Naive thymus-derived CD4-positive, alpha-beta T cell (primary cell): Measurements from ENCODE around the gene ELK3. TPM values are rescaled to one million over a fixed set of nuclear protein-coding genes. Genes with fewer than 3 reads are reported as not detected.

Experiments
- ATAC-seq: fragments of 150-1000 bp; cut with Tn5 transposase; 2 replicates; pipeline ENCODE4 v1.10.0; 2021; ENCODE audit warnings: mild to moderate bottlenecking, moderate library complexity
- CTCF ChIA-PET: fragments of 350-600 bp; sonication (Branson Sonifier 250); formaldehyde crosslinking; loops from one replicate; lab custom pipeline; 2021; ENCODE audit warnings: antibody characterized with exemption; lab: Charles Lee
- POLR2A ChIA-PET: fragments of 350-600 bp; sonication (Branson Sonifier 250); formaldehyde crosslinking; loops from one replicate; lab custom pipeline; 2021; ENCODE audit warnings: antibody characterized with exemption, inconsistent platforms; lab: Charles Lee
- DNase-seq, 9 donors: peaks; one replicate each; pipeline versions ENCODE4 v3.0.0 to v3.0.0-alpha.2; 2020 to 2022; ENCODE audit warnings: mixed read lengths in 1 of 9
- H3K27ac ChIP-seq: one replicate; pipeline ENCODE4 v1.7.0; 2013; ENCODE audit warnings: mild to moderate bottlenecking, low read depth, low read length, moderate library complexity
- H3K27me3 ChIP-seq, 2 donors: one replicate each; pipeline ENCODE4 v1.7.0; 2013; ENCODE audit warnings: low read length in 2 of 2, mild to moderate bottlenecking in 2 of 2, moderate library complexity in 2 of 2; ENCODE audit not compliant: control insufficient read depth in 2 of 2, insufficient read depth in 2 of 2
- H3K36me3 ChIP-seq, 3 experiments: 1 replicate in 2 of 3; 2 replicates in 1 of 3; pipeline ENCODE4 v1.7.0; 2013; ENCODE audit warnings: low read length in 3 of 3, mild to moderate bottlenecking in 3 of 3, moderate library complexity in 1 of 3; ENCODE audit not compliant: insufficient read depth in 3 of 3, control insufficient read depth in 2 of 3
- H3K4me1 ChIP-seq, 2 donors: one replicate each; pipeline ENCODE4 v1.7.0; 2013; ENCODE audit warnings: low read length in 2 of 2, mild to moderate bottlenecking in 2 of 2, moderate library complexity in 1 of 2; ENCODE audit not compliant: control insufficient read depth in 2 of 2, insufficient read depth in 2 of 2
- H3K4me3 ChIP-seq: 2 replicates; pipeline ENCODE4 v1.7.0; 2013; ENCODE audit warnings: mild to moderate bottlenecking, low read length
- H3K9me3 ChIP-seq, 3 experiments: 1 replicate in 2 of 3; 2 replicates in 1 of 3; pipeline ENCODE4 v1.7.0; 2013; ENCODE audit warnings: low read length in 3 of 3; ENCODE audit not compliant: control insufficient read depth in 2 of 3
- H3K27ac Mint-ChIP-seq, 9 donors: one replicate each; pipeline ENCODE4 v1.8.0; 2020 to 2022; ENCODE audit warnings: mixed read lengths in 9 of 9, mild to moderate bottlenecking in 8 of 9, moderate library complexity in 5 of 9, inconsistent platforms in 2 of 9
- H3K27me3 Mint-ChIP-seq, 5 donors: one replicate each; pipeline ENCODE4 v1.8.0; 2021 to 2022; ENCODE audit warnings: mixed read lengths in 5 of 5, mild to moderate bottlenecking in 1 of 5
- H3K36me3 Mint-ChIP-seq, 5 donors: one replicate each; pipeline ENCODE4 v1.8.0; 2020 to 2022; ENCODE audit warnings: mixed read lengths in 5 of 5, mild to moderate bottlenecking in 3 of 5, inconsistent platforms in 1 of 5
- H3K4me1 Mint-ChIP-seq, 7 donors: one replicate each; pipeline ENCODE4 v1.8.0; 2020 to 2022; ENCODE audit warnings: mixed read lengths in 7 of 7, mild to moderate bottlenecking in 3 of 7, inconsistent platforms in 1 of 7
- H3K4me3 Mint-ChIP-seq, 10 donors: one replicate each; pipeline ENCODE4 v1.8.0; 2020 to 2022; ENCODE audit warnings: mild to moderate bottlenecking in 10 of 10, mixed read lengths in 10 of 10, moderate library complexity in 6 of 10, inconsistent platforms in 2 of 10
- H3K9me3 Mint-ChIP-seq, 11 donors: one replicate each; pipeline ENCODE4 v1.8.0; 2020 to 2022; ENCODE audit warnings: mixed read lengths in 11 of 11, mild to moderate bottlenecking in 4 of 11, inconsistent platforms in 1 of 11, moderate library complexity in 1 of 11
- intact Hi-C, 2 donors: fragments of 100-400 bp; cut with micrococcal nuclease; formaldehyde crosslinking; loops; one replicate each; pipeline ENCODE4 v1.15.1; 2023
- polyA plus RNA-seq, 2 donors: library from polyadenylated mRNA; unstranded; fragments of 300-500 nt; fragmentation: Illumina TruSeq; gene quantifications; one replicate each; pipeline ENCODE4 v1.2.3, GENCODE V29; 2021
- total RNA-seq, 6 experiments: library from RNA in 5 of 6; stranded (reverse) in 5 of 6; gene quantifications; 1 replicate in 5 of 6; 2 replicates in 1 of 6; pipeline ENCODE4 v1.2.3 and lab custom pipeline; 2021 to 2026

ELK3 gene
- total and polyA plus RNA-seq, 7 experiments from 2014 or later: 16.8 to 52.3 (median 29.4) TPM

DNA sequence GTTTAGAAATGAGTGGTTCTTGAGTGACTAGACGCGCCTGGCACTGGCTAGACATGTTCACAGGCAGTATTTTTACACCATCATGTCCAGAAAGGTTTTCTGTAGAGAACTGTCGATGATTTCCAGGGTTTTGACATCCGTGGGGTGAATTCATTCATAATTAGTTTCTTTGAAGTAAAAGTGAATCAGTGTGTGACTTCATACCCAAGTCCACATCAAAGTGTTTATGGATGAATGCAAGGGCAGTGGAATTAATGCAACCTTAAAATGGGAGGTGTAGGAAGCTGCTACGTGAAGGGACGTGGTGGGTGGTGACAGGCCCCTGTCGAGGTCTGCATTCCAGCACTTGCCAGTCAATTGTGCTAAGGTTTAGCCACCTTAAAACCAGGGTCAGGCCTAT lies 38.4 kb upstream of the ELK3 start:
- CTCF ChIA-PET: no interaction called here
- Histone ChIP-seq H3K36me3 (no peaks in the 10 kb centered on the region), H3K9me3 (no peaks in the 10 kb centered on the region), H3K4me3 (no peak overlapping the region), H3K4me1 (no peaks in the 10 kb centered on the region), H3K27me3 (no peaks in the 10 kb centered on the region), H3K27ac (no peak overlapping the region)
- no peaks in the 10 kb centered on the region for H3K36me3 Mint-ChIP-seq
- POLR2A ChIA-PET: no interaction called here
- no peak overlapping the region for H3K4me3 Mint-ChIP-seq
- H3K4me1 Mint-ChIP-seq: peaks cover 0 to 2% (median 0%) of the 10 kb centered on the region in 7 donors
- ATAC-seq: no peak
- H3K9me3 Mint-ChIP-seq: peaks cover 0 to 3% (median 0%) of the 10 kb centered on the region in 11 donors
- intact Hi-C loops: no loop called here
- DNase-seq: no peak
- H3K27ac Mint-ChIP-seq: no peak overlapping the region
- H3K27me3 Mint-ChIP-seq: no peaks in the 10 kb centered on the region

DNA sequence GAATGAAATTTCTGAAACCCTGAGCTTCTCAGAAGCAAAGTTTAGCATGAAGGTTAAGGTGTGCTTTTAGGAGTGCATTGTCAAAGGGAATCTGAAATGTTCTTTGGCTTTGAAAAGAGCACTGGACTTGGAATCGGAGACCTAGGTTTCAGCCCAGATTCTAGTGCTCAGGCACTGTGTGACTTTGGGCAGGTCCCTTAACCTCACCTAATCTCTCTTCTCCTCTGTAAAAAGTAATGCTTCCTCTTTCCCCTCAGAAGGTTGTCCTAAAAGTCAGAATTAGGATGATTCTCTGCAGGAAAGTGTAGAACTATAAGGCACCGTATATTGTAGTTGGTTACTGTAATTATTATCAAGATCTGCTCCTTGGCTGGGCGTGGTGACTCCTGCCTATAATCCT lies 38.0 kb upstream of the ELK3 start:
- Mint-ChIP-seq H3K36me3 (no peaks in the 10 kb centered on the region), H3K9me3 (peaks cover 0 to 3% (median 0%) of the 10 kb centered on the region in 11 donors), H3K4me3 (no peak overlapping the region), H3K27me3 (no peaks in the 10 kb centered on the region), H3K27ac (no peak overlapping the region), H3K4me1 (peaks cover 0 to 2% (median 0%) of the 10 kb centered on the region in 7 donors)
- Histone ChIP-seq H3K36me3 (no peaks in the 10 kb centered on the region), H3K4me3 (no peak overlapping the region), H3K9me3 (no peaks in the 10 kb centered on the region), H3K27ac (no peak overlapping the region), H3K27me3 (no peaks in the 10 kb centered on the region), H3K4me1 (no peaks in the 10 kb centered on the region)
- no peak for DNase-seq
- ATAC-seq: no peak
- CTCF ChIA-PET: no interaction called here
- POLR2A ChIA-PET: no interaction called here
- intact Hi-C loops: no loop called here

DNA sequence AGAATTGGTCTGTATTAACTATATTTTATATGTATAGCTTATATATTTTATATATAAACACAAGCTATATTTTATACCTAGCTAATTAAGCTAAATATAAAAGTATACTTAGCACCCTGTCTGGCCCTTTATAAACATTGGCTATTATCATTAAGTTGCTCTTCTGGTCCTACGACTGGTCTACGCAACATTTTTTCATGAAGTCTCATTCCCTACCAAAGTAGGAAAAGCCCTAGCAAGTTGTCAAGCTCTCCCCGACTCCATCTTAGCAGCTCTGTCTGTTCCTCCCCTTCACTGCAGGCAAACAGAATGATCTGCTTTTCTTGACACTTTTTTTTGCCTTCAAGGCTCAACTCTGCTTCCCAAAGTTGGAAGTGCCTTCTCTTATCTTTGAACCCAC lies 36.7 kb upstream of the ELK3 start:
- Histone ChIP-seq H3K27ac (no peak overlapping the region), H3K36me3 (no peaks in the 10 kb centered on the region), H3K9me3 (no peaks in the 10 kb centered on the region), H3K4me1 (no peaks in the 10 kb centered on the region), H3K4me3 (no peak overlapping the region), H3K27me3 (no peaks in the 10 kb centered on the region)
- no peak for DNase-seq
- Mint-ChIP-seq H3K4me1 (peaks cover 0 to 2% (median 0%) of the 10 kb centered on the region in 7 donors), H3K27me3 (no peaks in the 10 kb centered on the region), H3K36me3 (no peaks in the 10 kb centered on the region), H3K4me3 (no peak overlapping the region), H3K27ac (no peak overlapping the region), H3K9me3 (peaks cover 0 to 6% (median 0%) of the 10 kb centered on the region in 11 donors)
- ATAC-seq: no peak
- CTCF ChIA-PET: no interaction called here
- POLR2A ChIA-PET: interaction anchor here (0.6 to 1.3 kb wide), 3 partner anchors 22 to 99 kb away, joined by 3 read pairs; no protein-coding TSS in a partner anchor
- intact Hi-C loops: no loop called here

DNA sequence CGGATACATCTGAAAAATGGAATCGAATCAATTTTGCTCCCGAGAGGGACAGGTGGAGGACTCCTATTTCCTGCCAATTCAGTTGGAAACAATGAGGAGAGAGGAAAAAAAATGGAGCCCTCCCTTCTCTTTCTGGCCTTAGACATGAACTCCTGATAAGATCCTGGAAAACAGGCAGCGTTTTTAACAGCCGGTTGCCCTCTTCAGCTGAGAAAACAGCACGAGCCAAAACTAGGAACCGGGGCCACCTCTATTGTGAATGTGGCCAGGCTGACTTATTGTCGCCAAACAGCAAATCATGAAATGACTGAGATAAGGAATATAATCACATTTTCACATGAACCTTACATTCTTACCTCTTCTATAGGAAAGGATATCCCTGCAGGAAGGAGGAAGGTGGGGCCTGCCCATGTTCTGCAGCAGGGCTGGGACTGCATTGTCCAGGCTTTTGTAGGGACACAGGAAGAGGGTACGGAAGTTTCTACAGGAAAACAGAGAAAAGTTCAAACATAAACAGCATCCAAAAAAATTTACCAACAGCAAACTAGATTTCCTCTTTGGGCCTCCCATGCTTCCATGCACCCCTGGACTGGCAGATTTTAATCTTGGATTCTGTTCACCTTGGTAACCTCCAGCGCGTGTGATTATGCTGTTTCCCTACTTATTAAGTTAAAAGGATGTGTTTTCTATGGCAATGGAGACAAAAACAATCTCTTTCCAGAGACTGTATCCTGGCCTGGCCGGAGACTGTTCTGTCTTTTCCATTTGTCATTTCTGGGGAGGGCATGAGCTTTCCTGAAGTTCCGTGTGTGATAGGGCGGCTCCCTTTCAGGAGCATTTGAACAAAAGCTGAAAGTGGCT lies 29.0 kb upstream of the ELK3 start:
- intact Hi-C loops: no loop called here
- POLR2A ChIA-PET: interaction anchor here (1.0 kb wide), 1 partner anchor 17 kb away, joined by 4 read pairs; no protein-coding TSS in a partner anchor

DNA sequence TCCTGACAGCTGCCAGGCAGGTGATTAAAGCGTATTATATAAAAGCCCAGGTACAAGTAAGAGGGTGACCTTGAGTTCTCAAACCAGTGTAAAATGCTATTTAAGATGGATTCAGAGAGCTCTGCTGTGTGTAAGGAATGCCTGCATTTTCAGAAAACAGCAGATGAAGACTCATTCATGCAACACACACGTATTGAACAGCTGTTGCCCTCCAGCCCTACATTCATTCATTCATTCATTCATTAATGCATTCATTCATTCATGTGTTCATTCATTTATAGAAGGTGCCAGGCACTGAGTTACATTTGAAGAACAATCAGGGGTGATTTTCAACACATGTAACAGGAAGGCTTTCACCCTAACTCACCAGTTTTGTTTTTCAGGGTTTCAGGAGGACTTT lies 27.4 kb upstream of the ELK3 start:
- H3K4me3 ChIP-seq: no peak overlapping the region
- H3K4me3 Mint-ChIP-seq: no peak overlapping the region
- intact Hi-C loops: no loop called here
- ChIA-PET CTCF (no interaction called here), POLR2A (no interaction called here)
- no peaks in the 10 kb centered on the region for H3K27me3 Mint-ChIP-seq
- DNase-seq (no peak), ATAC-seq (no peak)
- no peaks in the 10 kb centered on the region for H3K4me1 ChIP-seq
- H3K36me3 ChIP-seq: no peaks in the 10 kb centered on the region
- H3K36me3 Mint-ChIP-seq: peaks cover 0 to 3% (median 0%) of the 10 kb centered on the region in 5 donors
- peaks cover 0 to 5% (median 0%) of the 10 kb centered on the region in 11 donors for H3K9me3 Mint-ChIP-seq
- H3K27ac ChIP-seq: no peak overlapping the region
- no peaks in the 10 kb centered on the region for H3K9me3 ChIP-seq
- H3K27ac Mint-ChIP-seq: peak overlapping the region in 1 of 9 donors; percentile 55
- H3K27me3 ChIP-seq: peaks cover 0 to under 1% of the 10 kb centered on the region in 2 donors
- H3K4me1 Mint-ChIP-seq: peaks cover 0 to 3% (median 0%) of the 10 kb centered on the region in 7 donors

More for the DNA sequence above, 29.0 kb upstream of the ELK3 start:
- no peak overlapping the region for H3K4me3 Mint-ChIP-seq
- H3K27ac Mint-ChIP-seq: no peak overlapping the region
- no peaks in the 10 kb centered on the region for H3K27me3 Mint-ChIP-seq
- DNase-seq: no peak
- ATAC-seq: no peak
- H3K4me1 Mint-ChIP-seq: peaks cover 0 to 3% (median 0%) of the 10 kb centered on the region in 7 donors
- Histone ChIP-seq H3K27ac (no peak overlapping the region), H3K9me3 (no peaks in the 10 kb centered on the region), H3K27me3 (no peaks in the 10 kb centered on the region), H3K4me3 (no peak overlapping the region), H3K36me3 (no peaks in the 10 kb centered on the region), H3K4me1 (no peaks in the 10 kb centered on the region)
- CTCF ChIA-PET: interaction anchor here (0.6 kb wide), 1 partner anchor 14 kb away, joined by 3 read pairs; no protein-coding TSS in a partner anchor
- H3K36me3 Mint-ChIP-seq: peaks cover 0 to 3% (median 0%) of the 10 kb centered on the region in 5 donors
- peaks cover 0 to 5% (median 0%) of the 10 kb centered on the region in 11 donors for H3K9me3 Mint-ChIP-seq

DNA sequence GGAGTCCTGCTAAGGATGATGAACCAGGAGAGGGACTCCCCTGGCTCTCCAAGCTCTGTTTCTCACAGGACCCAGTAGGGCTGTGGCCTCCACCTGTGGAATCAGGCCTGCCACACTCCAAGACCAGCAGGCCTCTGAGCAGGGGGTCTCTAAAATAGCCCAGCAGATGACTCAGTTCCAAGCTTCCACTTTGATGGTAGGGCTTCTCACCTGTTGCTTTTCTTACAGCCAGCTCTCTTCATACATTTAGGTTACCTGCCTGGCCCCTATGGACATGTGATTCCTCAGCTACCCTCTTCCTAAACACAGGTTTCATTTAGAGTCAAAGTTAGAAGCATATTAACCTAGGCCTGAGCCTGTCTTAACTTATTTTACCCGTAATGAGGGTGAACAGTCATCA lies 26.7 kb upstream of the ELK3 start:
- Mint-ChIP-seq H3K27me3 (peaks cover 0 to 6% (median 0%) of the 10 kb centered on the region in 5 donors), H3K9me3 (peaks cover 0 to 11% (median 0%) of the 10 kb centered on the region in 11 donors), H3K36me3 (peaks cover 0 to 3% (median 0%) of the 10 kb centered on the region in 5 donors), H3K4me1 (peaks cover 0 to 3% (median 0%) of the 10 kb centered on the region in 7 donors), H3K27ac (peak overlapping the region in 1 of 9 donors; percentile 10), H3K4me3 (no peak overlapping the region)
- H3K9me3 ChIP-seq: no peaks in the 10 kb centered on the region
- no peak overlapping the region for H3K27ac ChIP-seq
- no peak for ATAC-seq
- no peaks in the 10 kb centered on the region for H3K4me1 ChIP-seq
- ChIA-PET POLR2A (no interaction called here), CTCF (no interaction called here)
- no peak for DNase-seq
- H3K27me3 ChIP-seq: peaks cover 0 to 2% of the 10 kb centered on the region in 2 donors
- H3K36me3 ChIP-seq: no peaks in the 10 kb centered on the region
- intact Hi-C loops: no loop called here
- H3K4me3 ChIP-seq: no peak overlapping the region
